Activated naive CD4-positive, alpha-beta T cell treated with anti-CD3 and anti-CD28 coated beads for 36 hours (primary cell): Measurements from ENCODE around the gene SEPTIN8. TPM values are rescaled to one million over a fixed set of nuclear protein-coding genes. Genes with fewer than 3 reads are reported as not detected.

Experiments used
- CTCF ChIA-PET: fragments of 350-600 bp; sonication (Branson Sonifier 250); formaldehyde crosslinking; loops from one replicate; lab custom pipeline; 2021; ENCODE audit warnings: antibody characterized with exemption; lab: Charles Lee
- DNase-seq: peaks from one replicate; pipeline ENCODE4 v3.0.0-alpha.2; 2020
- H3K27ac Mint-ChIP-seq: one replicate; pipeline ENCODE4 v1.8.0; 2021; ENCODE audit warnings: mild to moderate bottlenecking, mixed read lengths
- H3K27me3 Mint-ChIP-seq: one replicate; pipeline ENCODE4 v1.8.0; 2021; ENCODE audit warnings: low read depth, mixed read lengths
- H3K36me3 Mint-ChIP-seq: one replicate; pipeline ENCODE4 v1.8.0; 2021; ENCODE audit warnings: low read depth, mixed read lengths
- H3K4me1 Mint-ChIP-seq: one replicate; pipeline ENCODE4 v1.8.0; 2021; ENCODE audit warnings: low read depth, mixed read lengths
- H3K4me3 Mint-ChIP-seq: one replicate; pipeline ENCODE4 v1.8.0; 2021; ENCODE audit warnings: mild to moderate bottlenecking, moderate library complexity, mixed read lengths
- H3K9me3 Mint-ChIP-seq: one replicate; pipeline ENCODE4 v1.8.0; 2021; ENCODE audit warnings: mixed read lengths
- intact Hi-C: fragments of 100-400 bp; cut with micrococcal nuclease; formaldehyde crosslinking; loops from one replicate; pipeline ENCODE4 v1.15.1; 2023
- total RNA-seq, 2 experiments: library from RNA; stranded (reverse); gene quantifications; one replicate each; pipeline ENCODE4 v1.2.3, GENCODE V29; 2021

Gene SEPTIN8
- total RNA-seq, 2 experiments from 2014 or later: 24.9 to 29.2 TPM

GRCh38 chr5:132768485-132768868, 8.6 kb downstream of the SEPTIN8 start:
- no peaks in the 10 kb centered on the region for H3K9me3 Mint-ChIP-seq
- CTCF ChIA-PET: interaction anchor here (0.8 kb wide), 1 partner anchor 15 kb away, joined by 3 read pairs; no protein-coding TSS in a partner anchor
- no peaks in the 10 kb centered on the region for H3K4me1 Mint-ChIP-seq
- no peak overlapping the region for H3K27ac Mint-ChIP-seq
- DNase-seq: no peak
- intact Hi-C loops: no loop called here
- H3K4me3 Mint-ChIP-seq: no peak overlapping the region
- H3K27me3 Mint-ChIP-seq: no peaks in the 10 kb centered on the region
- H3K36me3 Mint-ChIP-seq: no peaks in the 10 kb centered on the region

- Mint-ChIP-seq H3K4me3 (no peak overlapping the region), H3K27ac (no peak overlapping the region), H3K9me3 (no peaks in the 10 kb centered on the region), H3K4me1 (no peaks in the 10 kb centered on the region), H3K36me3 (no peaks in the 10 kb centered on the region), H3K27me3 (no peaks in the 10 kb centered on the region)
- CTCF ChIA-PET: interaction anchor here (1.0 to 1.2 kb wide), 2 partner anchors 15 to 240 kb away, joined by 3 read pairs; no protein-coding TSS in a partner anchor
- intact Hi-C loops: no loop called here
- DNase-seq: no peak
Measured at GRCh38 chr5:132767150-132767549, 9.9 kb downstream of the SEPTIN8 start.

- CTCF ChIA-PET: interaction anchor here (1.0 kb wide), 1 partner anchor 15 kb away, joined by 3 read pairs; no protein-coding TSS in a partner anchor
- no peaks in the 10 kb centered on the region for H3K4me1 Mint-ChIP-seq
- no peak overlapping the region for H3K4me3 Mint-ChIP-seq
- intact Hi-C loops: no loop called here
- H3K27me3 Mint-ChIP-seq: no peaks in the 10 kb centered on the region
- no peak for DNase-seq
- no peak overlapping the region for H3K27ac Mint-ChIP-seq
- H3K9me3 Mint-ChIP-seq: no peaks in the 10 kb centered on the region
- no peaks in the 10 kb centered on the region for H3K36me3 Mint-ChIP-seq
Measured at GRCh38 chr5:132766806-132767055, 10.3 kb downstream of the SEPTIN8 start.

- no peaks in the 10 kb centered on the region for H3K36me3 Mint-ChIP-seq
- H3K27ac Mint-ChIP-seq: no peak overlapping the region
- no peaks in the 10 kb centered on the region for H3K9me3 Mint-ChIP-seq
- CTCF ChIA-PET: interaction anchor here (0.9 kb wide), 1 partner anchor 36 kb away, joined by 3 read pairs; no protein-coding TSS in a partner anchor
- intact Hi-C loops: no loop called here
- no peak overlapping the region for H3K4me3 Mint-ChIP-seq
- H3K27me3 Mint-ChIP-seq: no peaks in the 10 kb centered on the region
- no peak for DNase-seq
- no peaks in the 10 kb centered on the region for H3K4me1 Mint-ChIP-seq
Measured at GRCh38 chr5:132766020-132766805, 10.8 kb downstream of the SEPTIN8 start.

GRCh38 chr5:132765311-132766019, 11.6 kb downstream of the SEPTIN8 start:
- CTCF ChIA-PET: interaction anchor here (0.9 to 1.0 kb wide), 2 partner anchors 37 to 55 kb away, joined by 3 read pairs; no protein-coding TSS in a partner anchor
- DNase-seq: no peak
- no peaks in the 10 kb centered on the region for H3K4me1 Mint-ChIP-seq

GRCh38 chr5:132764671-132765238, 12.3 kb downstream of the SEPTIN8 start:
- DNase-seq: no peak
- no peak overlapping the region for H3K4me3 Mint-ChIP-seq
- H3K27me3 Mint-ChIP-seq: no peaks in the 10 kb centered on the region
- no peaks in the 10 kb centered on the region for H3K9me3 Mint-ChIP-seq
- no peaks in the 10 kb centered on the region for H3K4me1 Mint-ChIP-seq
- CTCF ChIA-PET: interaction anchor here (1.0 kb wide), 1 partner anchor 55 kb away, joined by 3 read pairs; no protein-coding TSS in a partner anchor
- H3K27ac Mint-ChIP-seq: no peak overlapping the region
- intact Hi-C loops: no loop called here
- peaks cover 1% of the 10 kb centered on the region for H3K36me3 Mint-ChIP-seq

More at GRCh38 chr5:132765311-132766019, 11.6 kb downstream of the SEPTIN8 start:
- intact Hi-C loops: no loop called here
- no peaks in the 10 kb centered on the region for H3K27me3 Mint-ChIP-seq
- H3K36me3 Mint-ChIP-seq: peaks cover 1% of the 10 kb centered on the region
- no peaks in the 10 kb centered on the region for H3K9me3 Mint-ChIP-seq
- no peak overlapping the region for H3K27ac Mint-ChIP-seq
- H3K4me3 Mint-ChIP-seq: no peak overlapping the region

- H3K9me3 Mint-ChIP-seq: no peaks in the 10 kb centered on the region
- no peaks in the 10 kb centered on the region for H3K27me3 Mint-ChIP-seq
- intact Hi-C loops: no loop called here
- H3K27ac Mint-ChIP-seq: no peak overlapping the region
- no peaks in the 10 kb centered on the region for H3K4me1 Mint-ChIP-seq
- peaks cover 1% of the 10 kb centered on the region for H3K36me3 Mint-ChIP-seq
- no peak overlapping the region for H3K4me3 Mint-ChIP-seq
- no peak for DNase-seq
- CTCF ChIA-PET: no interaction called here
Measured at GRCh38 chr5:132764051-132764450, 13.0 kb downstream of the SEPTIN8 start.

- H3K9me3 Mint-ChIP-seq: no peaks in the 10 kb centered on the region
- no peaks in the 10 kb centered on the region for H3K4me1 Mint-ChIP-seq
- H3K27ac Mint-ChIP-seq: no peak overlapping the region
- DNase-seq: no peak
- H3K36me3 Mint-ChIP-seq: peaks cover 1% of the 10 kb centered on the region
- H3K4me3 Mint-ChIP-seq: no peak overlapping the region
- intact Hi-C loops: no loop called here
- CTCF ChIA-PET: no interaction called here
- no peaks in the 10 kb centered on the region for H3K27me3 Mint-ChIP-seq
Measured at GRCh38 chr5:132763181-132764036, 13.6 kb downstream of the SEPTIN8 start.

- H3K36me3 Mint-ChIP-seq: peaks cover 1% of the 10 kb centered on the region
- H3K27ac Mint-ChIP-seq: no peak overlapping the region
- H3K27me3 Mint-ChIP-seq: no peaks in the 10 kb centered on the region
- no peak for DNase-seq
- no peaks in the 10 kb centered on the region for H3K9me3 Mint-ChIP-seq
- H3K4me3 Mint-ChIP-seq: no peak overlapping the region
- H3K4me1 Mint-ChIP-seq: no peaks in the 10 kb centered on the region
- intact Hi-C loops: no loop called here
- CTCF ChIA-PET: no interaction called here
Measured at GRCh38 chr5:132762246-132763000, 14.6 kb downstream of the SEPTIN8 start.

GRCh38 chr5:132761321-132762240, 15.5 kb downstream of the SEPTIN8 start:
- Mint-ChIP-seq H3K4me3 (no peak overlapping the region), H3K4me1 (no peaks in the 10 kb centered on the region), H3K27ac (no peak overlapping the region), H3K27me3 (no peaks in the 10 kb centered on the region), H3K9me3 (no peaks in the 10 kb centered on the region), H3K36me3 (peaks cover 1% of the 10 kb centered on the region)
- intact Hi-C loops: no loop called here
- CTCF ChIA-PET: no interaction called here
- no peak for DNase-seq
